GM12878 (cell line): Measurements from ENCODE around the gene MGAT3. TPM values are rescaled to one million over a fixed set of nuclear protein-coding genes. Genes with fewer than 3 reads are reported as not detected.

ENCODE experiments used
- ATAC-seq: fragments of 200-7000 bp; cut with Tn5 transposase; 3 replicates; pipeline ENCODE4 v1.9.1; 2020; ENCODE audit warnings: mild to moderate bottlenecking, moderate library complexity
- BruUV-seq: library from RNA; stranded (reverse); fragments of 400-500 nt; replicated peaks from 2 replicates; lab custom pipeline; 2021; lab: Mats Ljungman, UMichigan
- CTCF ChIA-PET: fragments of 300-600 bp; sonication (Branson Sonifier 250); formaldehyde crosslinking; extraction: SDS; loops from one replicate; lab custom pipeline; 2021; ENCODE audit warnings: inconsistent platforms; lab: Yijun Ruan, JAX
- POLR2A ChIA-PET: fragments of 350-600 bp; formaldehyde crosslinking; extraction: SDS; loops from one replicate; lab custom pipeline; 2021; ENCODE audit warnings: inconsistent platforms; lab: Charles Lee
- RAD21 ChIA-PET: fragments of 300-600 bp; sonication (Branson Sonifier 250); formaldehyde crosslinking; loops from one replicate; lab custom pipeline; 2023; ENCODE audit warnings: antibody characterized with exemption; ENCODE audit not compliant: unreplicated experiment; lab: Charles Lee
- SMC1A ChIA-PET: fragments of 300-600 bp; sonication (Branson Sonifier 250); formaldehyde crosslinking; loops from one replicate; lab custom pipeline; 2023; ENCODE audit not compliant: unreplicated experiment, uncharacterized antibody; lab: Charles Lee
- DNase-seq: peaks from one replicate; pipeline ENCODE4 v3.0.0-alpha.2; 2011; ENCODE audit warnings: low read depth, low spot score
- FAIRE-seq: peaks from 3 replicates; lab custom pipeline; 2011; peaks lifted over from hg19 to GRCh38; lab: Jason Lieb, UNC
- H2AFZ ChIP-seq: 2 replicates; pipeline ENCODE4 v1.6.0; 2011; ENCODE audit warnings: low read depth, low read length, control low read depth; ENCODE audit not compliant: control insufficient read depth
- H3K27ac ChIP-seq: 2 replicates; pipeline ENCODE4 v1.5.1; 2011; ENCODE audit warnings: control low read depth; ENCODE audit not compliant: control insufficient read depth, insufficient read depth
- H3K27me3 ChIP-seq, 2 experiments: replicated peaks in 1 of 2; 2 replicates each; pipeline versions ENCODE4 v1.6.0 to v1.6.1; 2011; ENCODE audit warnings: low read length in 1 of 2; ENCODE audit not compliant: control insufficient read depth in 2 of 2, insufficient read depth in 2 of 2
- H3K36me3 ChIP-seq, 2 experiments: 2 replicates each; pipeline ENCODE4 v1.5.1; 2011; ENCODE audit warnings: low read length in 1 of 2; ENCODE audit not compliant: control insufficient read depth in 2 of 2, insufficient read depth in 2 of 2
- H3K4me1 ChIP-seq: 2 replicates; pipeline ENCODE4 v1.6.1; 2011; ENCODE audit warnings: mild to moderate bottlenecking, low read length, moderate library complexity, mixed read lengths; ENCODE audit not compliant: control insufficient read depth, insufficient read depth
- H3K4me2 ChIP-seq: 2 replicates; pipeline ENCODE4 v1.6.0; 2011; ENCODE audit warnings: control low read depth; ENCODE audit not compliant: control insufficient read depth, insufficient read depth
- H3K4me3 ChIP-seq: fragments of 200-600 bp; sonication (generic); 2 replicates; pipeline ENCODE4 v1.5.1; 2016
- H3K79me2 ChIP-seq: 2 replicates; pipeline ENCODE4 v1.6.0; 2011; ENCODE audit warnings: low read length; ENCODE audit not compliant: control insufficient read depth, insufficient read depth
- H3K9ac ChIP-seq: 2 replicates; pipeline ENCODE4 v1.8.0; 2011; ENCODE audit warnings: low read length, control low read depth, mixed read lengths; ENCODE audit not compliant: control insufficient read depth, insufficient read depth
- H3K9me3 ChIP-seq: replicated peaks from 3 replicates; pipeline ENCODE4 v1.5.1; 2011; ENCODE audit warnings: mild to moderate bottlenecking, low read length; ENCODE audit not compliant: control insufficient read depth, insufficient read depth
- H4K20me1 ChIP-seq: 2 replicates; pipeline ENCODE4 v1.6.0; 2011; ENCODE audit not compliant: control insufficient read depth, insufficient read depth
- CBX5 ChIP-seq: sonication (generic); IDR thresholded peaks from 2 replicates; pipeline ENCODE4 v1.6.1; 2016; ENCODE audit warnings: low read depth, moderate library complexity, mild to moderate bottlenecking, inconsistent platforms
- ELK1 ChIP-seq: IDR thresholded peaks from 2 replicates; pipeline ENCODE4 v1.6.1; 2012; ENCODE audit warnings: low read depth, low read length, improper control_type of control experiment
- HDAC6 ChIP-seq: fragments of 200-600 bp; sonication (generic); IDR thresholded peaks from one replicate; pipeline ENCODE4 v1.8.0; 2017; ENCODE audit warnings: antibody characterized with exemption; ENCODE audit not compliant: unreplicated experiment
- MEF2B ChIP-seq: fragments of 450-650 bp; IDR thresholded peaks from 2 replicates; pipeline ENCODE4 v1.6.1; 2018; ENCODE audit warnings: mild to moderate bottlenecking, moderate library complexity; ENCODE audit not compliant: partially characterized antibody, poor library complexity, severe bottlenecking
- POLR2A ChIP-seq: IDR thresholded peaks from 2 replicates; pipeline ENCODE4 v1.6.1; 2011; ENCODE audit warnings: low read depth, mild to moderate bottlenecking, low read length
- REST ChIP-seq: IDR thresholded peaks from 2 replicates; pipeline ENCODE4 v1.6.1; 2012; ENCODE audit warnings: mild to moderate bottlenecking, low read depth, low read length
- TBL1XR1 ChIP-seq: IDR thresholded peaks from 2 replicates; pipeline ENCODE4 v1.6.1; 2012; ENCODE audit warnings: low read depth, low read length, improper control_type of control experiment
- ZZZ3 ChIP-seq: IDR thresholded peaks from 2 replicates; pipeline ENCODE4 v1.6.1; 2011; ENCODE audit warnings: low read depth; ENCODE audit not compliant: control insufficient read depth, insufficient read length
- WGBS: methylation state at CpG from one replicate; pipeline ENCODE4 v1.1.6; 2016; ENCODE audit warnings: low lambda C conversion rate; ENCODE audit not compliant: insufficient replicate concordance, insufficient coverage; ENCODE audit errors: missing lambda C conversion rate; 5-methylcytosine and 5-hydroxymethylcytosine counted together
- in situ Hi-C: fragments of 300-500 bp; cut with MboI; formaldehyde crosslinking; loops from 9 replicates; pipeline ENCODE4 v1.14.3; 2018; ENCODE audit warnings: mixed read lengths
- intact Hi-C: fragments of 100-400 bp; cut with micrococcal nuclease; formaldehyde crosslinking; loops from one replicate; pipeline ENCODE4 v1.14.2; 2022; ENCODE audit not compliant: unreplicated experiment
- polyA plus RNA-seq, 11 experiments: library from polyadenylated mRNA; depleted of rRNA in 4 of 11; unstranded in 6 of 11; stranded (reverse) in 5 of 11; fragments of >200 nt; fragmentation: Nextera tagmentation in 4 of 11; fragmentation: Illumina TruSeq in 1 of 11; extraction: Ambion mirVana in 4 of 11; extraction: Trizol in 1 of 11; gene quantifications; 1 replicate in 1 of 11; 2 replicates in 10 of 11; pipeline versions ENCODE4 v1.2.1 to v1.2.3, GENCODE V29; 2011 to 2016; ENCODE audit warnings: inconsistent platforms in 2 of 11, missing spikeins in 2 of 11, low read depth in 1 of 11
- total RNA-seq, 4 experiments: library from RNA; depleted of rRNA in 3 of 4; stranded (reverse); fragments of >200 nt in 3 of 4; fragmentation: Illumina TruSeq in 1 of 4; extraction: Trizol in 1 of 4; gene quantifications; 2 replicates each; pipeline versions ENCODE4 v1.2.1 to v1.2.3, GENCODE V29; 2013 to 2021
- TF ChIP-seq, protein P1 (sequence below): fragments of 450-650 bp; formaldehyde crosslinking; IDR thresholded peaks from 2 replicates; pipeline ENCODE4 v1.4.0; 2022; ENCODE audit warnings: mild to moderate bottlenecking, moderate library complexity
- TF ChIP-seq, protein P2 (sequence below): fragments of 450-650 bp; IDR thresholded peaks from 2 replicates; pipeline ENCODE4 v1.6.1; 2018; ENCODE audit warnings: borderline replicate concordance, mild to moderate bottlenecking; ENCODE audit not compliant: partially characterized antibody
- TF ChIP-seq, protein P3 (sequence below): fragments of 450-650 bp; IDR thresholded peaks from 2 replicates; pipeline ENCODE4 v1.6.1; 2016; ENCODE audit warnings: mild to moderate bottlenecking

MGAT3 gene
- total and polyA plus RNA-seq, 10 of the 15 experiments (the other 5 are each of a cell fraction or from before 2014, with no cell fraction given): 0.32 to 40.2 (median 11.9) TPM

- CTCF ChIA-PET: interaction anchor here (1.0 to 3.9 kb wide), 10 partner anchors 9 to 75 kb away, joined by 3 to 23 read pairs (median 4); no protein-coding TSS in a partner anchor
- no TSS peak for BruUV-seq
- POLR2A ChIA-PET: interaction anchor here (1.0 to 2.2 kb wide), 3 partner anchors 8 to 14 kb away, joined by 3 to 9 read pairs (median 4); no protein-coding TSS in a partner anchor
- in situ Hi-C loops (no loop called here), intact Hi-C loops (no loop called here)
- ATAC-seq (no peak), DNase-seq (no peak), FAIRE-seq (no peak)
- H4K20me1 ChIP-seq: no peaks in the 10 kb centered on the region
- H3K27ac ChIP-seq: no peak overlapping the region
- WGBS: 84% methylated on average over 9 of the region's 9 CpGs
- H3K9ac ChIP-seq: no peak overlapping the region
- SMC1A ChIA-PET: interaction anchor here (1.2 to 3.5 kb wide), 5 partner anchors 9 to 40 kb away, joined by 4 to 17 read pairs (median 5); no protein-coding TSS in a partner anchor
- peaks cover 26% of the 10 kb centered on the region for H3K4me1 ChIP-seq
- H3K36me3 ChIP-seq: no peaks in the 10 kb centered on the region; a peak in 1 of 4 replicates
- H3K9me3 ChIP-seq: no peaks in the 10 kb centered on the region
- no peak overlapping the region for H2AFZ ChIP-seq
- H3K79me2 ChIP-seq: peaks cover 58% of the 10 kb centered on the region
- no peak overlapping the region for H3K4me2 ChIP-seq
- RAD21 ChIA-PET: interaction anchor here (0.5 to 2.1 kb wide), 8 partner anchors 12 to 75 kb away, joined by 3 to 5 read pairs (median 4); partner anchors contain the start of gene MIEF1
- no peak overlapping the region for H3K4me3 ChIP-seq
- H3K27me3 ChIP-seq: no peaks in the 10 kb centered on the region
- TF ChIP-seq, protein P1, sequence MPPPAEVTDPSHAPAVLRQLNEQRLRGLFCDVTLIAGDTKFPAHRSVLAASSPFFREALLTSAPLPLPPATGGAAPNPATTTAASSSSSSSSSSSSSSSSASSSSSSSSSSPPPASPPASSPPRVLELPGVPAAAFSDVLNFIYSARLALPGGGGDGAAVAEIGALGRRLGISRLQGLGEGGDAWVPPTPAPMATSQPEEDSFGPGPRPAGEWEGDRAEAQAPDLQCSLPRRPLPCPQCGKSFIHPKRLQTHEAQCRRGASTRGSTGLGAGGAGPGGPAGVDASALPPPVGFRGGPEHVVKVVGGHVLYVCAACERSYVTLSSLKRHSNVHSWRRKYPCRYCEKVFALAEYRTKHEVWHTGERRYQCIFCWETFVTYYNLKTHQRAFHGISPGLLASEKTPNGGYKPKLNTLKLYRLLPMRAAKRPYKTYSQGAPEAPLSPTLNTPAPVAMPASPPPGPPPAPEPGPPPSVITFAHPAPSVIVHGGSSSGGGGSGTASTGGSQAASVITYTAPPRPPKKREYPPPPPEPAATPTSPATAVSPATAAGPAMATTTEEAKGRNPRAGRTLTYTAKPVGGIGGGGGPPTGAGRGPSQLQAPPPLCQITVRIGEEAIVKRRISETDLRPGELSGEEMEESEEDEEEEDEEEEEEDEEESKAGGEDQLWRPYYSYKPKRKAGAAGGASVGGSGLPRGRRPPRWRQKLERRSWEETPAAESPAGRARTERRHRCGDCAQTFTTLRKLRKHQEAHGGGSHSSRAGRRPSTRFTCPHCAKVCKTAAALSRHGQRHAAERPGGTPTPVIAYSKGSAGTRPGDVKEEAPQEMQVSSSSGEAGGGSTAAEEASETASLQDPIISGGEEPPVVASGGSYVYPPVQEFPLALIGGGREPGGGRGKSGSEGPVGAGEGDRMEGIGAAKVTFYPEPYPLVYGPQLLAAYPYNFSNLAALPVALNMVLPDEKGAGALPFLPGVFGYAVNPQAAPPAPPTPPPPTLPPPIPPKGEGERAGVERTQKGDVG (CRISPR knock-in tag): no peak
- no peak for TF ChIP-seq ZZZ3
- TF ChIP-seq MEF2B: no peak
- TF ChIP-seq ELK1: no peak
- no peak for TF ChIP-seq TBL1XR1
- TF ChIP-seq, protein P2, sequence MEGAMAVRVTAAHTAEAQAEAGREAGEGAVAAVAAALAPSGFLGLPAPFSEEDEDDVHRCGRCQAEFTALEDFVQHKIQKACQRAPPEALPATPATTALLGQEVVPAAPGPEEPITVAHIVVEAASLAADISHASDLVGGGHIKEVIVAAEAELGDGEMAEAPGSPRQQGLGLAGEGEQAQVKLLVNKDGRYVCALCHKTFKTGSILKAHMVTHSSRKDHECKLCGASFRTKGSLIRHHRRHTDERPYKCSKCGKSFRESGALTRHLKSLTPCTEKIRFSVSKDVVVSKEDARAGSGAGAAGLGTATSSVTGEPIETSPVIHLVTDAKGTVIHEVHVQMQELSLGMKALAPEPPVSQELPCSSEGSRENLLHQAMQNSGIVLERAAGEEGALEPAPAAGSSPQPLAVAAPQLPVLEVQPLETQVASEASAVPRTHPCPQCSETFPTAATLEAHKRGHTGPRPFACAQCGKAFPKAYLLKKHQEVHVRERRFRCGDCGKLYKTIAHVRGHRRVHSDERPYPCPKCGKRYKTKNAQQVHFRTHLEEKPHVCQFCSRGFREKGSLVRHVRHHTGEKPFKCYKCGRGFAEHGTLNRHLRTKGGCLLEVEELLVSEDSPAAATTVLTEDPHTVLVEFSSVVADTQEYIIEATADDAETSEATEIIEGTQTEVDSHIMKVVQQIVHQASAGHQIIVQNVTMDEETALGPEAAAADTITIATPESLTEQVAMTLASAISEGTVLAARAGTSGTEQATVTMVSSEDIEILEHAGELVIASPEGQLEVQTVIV: no peak
- no peak for TF ChIP-seq REST
- TF ChIP-seq, protein P3, sequence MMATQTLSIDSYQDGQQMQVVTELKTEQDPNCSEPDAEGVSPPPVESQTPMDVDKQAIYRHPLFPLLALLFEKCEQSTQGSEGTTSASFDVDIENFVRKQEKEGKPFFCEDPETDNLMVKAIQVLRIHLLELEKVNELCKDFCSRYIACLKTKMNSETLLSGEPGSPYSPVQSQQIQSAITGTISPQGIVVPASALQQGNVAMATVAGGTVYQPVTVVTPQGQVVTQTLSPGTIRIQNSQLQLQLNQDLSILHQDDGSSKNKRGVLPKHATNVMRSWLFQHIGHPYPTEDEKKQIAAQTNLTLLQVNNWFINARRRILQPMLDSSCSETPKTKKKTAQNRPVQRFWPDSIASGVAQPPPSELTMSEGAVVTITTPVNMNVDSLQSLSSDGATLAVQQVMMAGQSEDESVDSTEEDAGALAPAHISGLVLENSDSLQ: no peak
- no peak for TF ChIP-seq CBX5
- no peak for TF ChIP-seq HDAC6
- TF ChIP-seq POLR2A: no peak
Measured at GRCh38 chr22:39453765-39454378, 2.9 kb upstream of the MGAT3 start.
